Stomach (tissue), 9 donors: ENCODE data around the gene ARMC12. TPM values are rescaled to one million over a fixed set of nuclear protein-coding genes. Genes with fewer than 3 reads are reported as not detected.

ENCODE experiments used
- DNase-seq, 2 donors: peaks; one replicate each; pipeline versions ENCODE4 v3.0.0 to v3.0.0-alpha.2; 2013 to 2019
- H3K27ac ChIP-seq, 5 donors: fragments of 200-600 bp in 4 of 5; sonication (generic) in 4 of 5; one replicate each; pipeline ENCODE4 v1.5.1; 2013 to 2019; ENCODE audit warnings: mild to moderate bottlenecking in 1 of 5, moderate library complexity in 1 of 5
- H3K27me3 ChIP-seq, 3 donors: fragments of 200-600 bp; sonication (generic); one replicate each; pipeline ENCODE4 v1.5.1; 2017 to 2019; ENCODE audit warnings: mixed run types in 1 of 3
- H3K36me3 ChIP-seq, 4 donors: fragments of 200-600 bp; sonication (generic); 1 replicate in 3 of 4; 2 replicates in 1 of 4; pipeline ENCODE4 v1.5.1; 2016 to 2019
- H3K4me1 ChIP-seq, 4 donors: fragments of 200-600 bp; sonication (generic); one replicate each; pipeline ENCODE4 v1.5.1; 2016 to 2019
- H3K4me3 ChIP-seq, 4 donors: fragments of 200-600 bp; sonication (generic) in 3 of 4; one replicate each; pipeline ENCODE4 v1.5.1; 2016 to 2019; ENCODE audit warnings: mild to moderate bottlenecking in 1 of 4
- H3K9me3 ChIP-seq, 4 donors: fragments of 200-600 bp; sonication (generic); one replicate each; pipeline ENCODE4 v1.5.1; 2016 to 2019
- CTCF ChIP-seq, 7 experiments: fragments of 450-650 bp in 4 of 7; fragments of 200-600 bp in 3 of 7; sonication (generic) in 3 of 7; IDR thresholded peaks; one replicate each; pipeline ENCODE4 v1.5.1; 2016 to 2019; ENCODE audit warnings: antibody characterized with exemption in 7 of 7, control low read depth in 2 of 7, mild to moderate bottlenecking in 1 of 7
- EP300 ChIP-seq: sonication (generic); formaldehyde crosslinking; IDR thresholded peaks from one replicate; pipeline ENCODE4 v1.6.1; 2017; ENCODE audit warnings: antibody characterized with exemption
- POLR2A ChIP-seq, 4 donors: fragments of 450-650 bp; IDR thresholded peaks; one replicate each; pipeline ENCODE4 v1.6.1; 2016; ENCODE audit warnings: antibody characterized with exemption in 4 of 4, control low read depth in 2 of 4, mild to moderate bottlenecking in 1 of 4, moderate library complexity in 1 of 4
- POLR2AphosphoS5 ChIP-seq, 3 donors: sonication (generic); formaldehyde crosslinking; IDR thresholded peaks; one replicate each; pipeline ENCODE4 v1.6.1; 2016; ENCODE audit warnings: antibody characterized with exemption in 3 of 3
- WGBS, 5 donors: extraction: QIAGEN DNeasy Blood & Tissue Kit in 3 of 5; methylation state at CpG; one replicate each; pipeline versions ENCODE4 v1.1.5 to v1.1.7; 2013 to 2018; 5-methylcytosine and 5-hydroxymethylcytosine counted together
- intact Hi-C: fragments of 100-400 bp; cut with DNase I; formaldehyde crosslinking; loops from one replicate; pipeline ENCODE4 v1.15.1; 2023; ENCODE audit warnings: low total_unique reads
- polyA plus RNA-seq, 3 donors: library from polyadenylated mRNA; stranded (reverse); fragments of 200-250 nt; gene quantifications; one replicate each; pipeline ENCODE4 v1.2.3, GENCODE V29; 2013
- total RNA-seq, 5 donors: library from RNA; depleted of rRNA; stranded (reverse); fragments of >200 nt; gene quantifications; one replicate each; pipeline versions ENCODE4 v1.1.0 to v1.2.3, GENCODE V29; 2014 to 2016
- donor health status: healthy with polysubstance abuse.
- donor health status: Bipolar disorder and iron deficiency.
- donor health status: healthy.

Gene ARMC12
- total and polyA plus RNA-seq, 8 donors, result 1.1 to 2.5 (median 2.0) TPM; not detected in 5

- intact Hi-C loops, result no loop called here
- Histone ChIP-seq H3K27ac (peak overlapping the region in 4 of 5 donors; percentile 87 to 100 (median 100)), H3K4me1 (peaks cover 42 to 60% (median 52%) of the 10 kb centered on the region in 4 donors), H3K27me3 (no peaks in the 10 kb centered on the region), H3K36me3 (no peaks in the 10 kb centered on the region), H3K9me3 (no peaks in the 10 kb centered on the region), H3K4me3 (no peak overlapping the region)
- DNase-seq, result no peak
- 83 to 87% (median 84%) methylated on average over 4 of the region's 4 CpGs for WGBS, 5 donors
- TF ChIP-seq POLR2A (IDR thresholded peaks at IDR 0.05), result no peak
- TF ChIP-seq POLR2AphosphoS5 (IDR thresholded peaks at IDR 0.05), result no peak
- TF ChIP-seq CTCF (IDR thresholded peaks at IDR 0.05), result no peak
- no peak for TF ChIP-seq EP300
Observed at GRCh38 chr6:35718375-35718736, 18.5 kb upstream of the ARMC12 start.

- H3K27ac ChIP-seq, result peak overlapping the region; percentile 19 to 100 (median 100)
- peak in 1 of 2 donors; percentile 47 for DNase-seq
- no peaks in the 10 kb centered on the region for H3K9me3 ChIP-seq
- peaks cover 48 to 66% (median 58%) of the 10 kb centered on the region in 4 donors for H3K4me1 ChIP-seq
- H3K36me3 ChIP-seq, result no peaks in the 10 kb centered on the region
- WGBS, 5 donors, result 79 to 91% (median 81%) methylated on average over 2 of the region's 2 CpGs
- TF ChIP-seq CTCF (IDR thresholded peaks at IDR 0.05) (no peak), POLR2AphosphoS5 (IDR thresholded peaks at IDR 0.05) (no peak), POLR2A (IDR thresholded peaks at IDR 0.05) (no peak), EP300 (no peak)
- H3K4me3 ChIP-seq, result no peak overlapping the region
- intact Hi-C loops, result no loop called here
- no peaks in the 10 kb centered on the region for H3K27me3 ChIP-seq
Observed at GRCh38 chr6:35718911-35719381, 17.9 kb upstream of the ARMC12 start.

GRCh38 chr6:35719404-35719829 lies 17.4 kb upstream of the ARMC12 start:
- Histone ChIP-seq H3K9me3 (no peaks in the 10 kb centered on the region), H3K4me1 (peaks cover 52 to 71% (median 63%) of the 10 kb centered on the region in 4 donors), H3K27ac (peak overlapping the region; percentile 49 to 100 (median 100)), H3K4me3 (no peak overlapping the region), H3K27me3 (no peaks in the 10 kb centered on the region), H3K36me3 (no peaks in the 10 kb centered on the region)
- DNase-seq, result no peak
- 56 to 71% (median 65%) methylated on average over 5 of the region's 5 CpGs for WGBS, 5 donors
- intact Hi-C loops, result no loop called here
- TF ChIP-seq POLR2AphosphoS5 (IDR thresholded peaks at IDR 0.05), result no peak
- TF ChIP-seq CTCF (IDR thresholded peaks at IDR 0.05), result no peak
- TF ChIP-seq EP300, result no peak
- no peak for TF ChIP-seq POLR2A (IDR thresholded peaks at IDR 0.05)

GRCh38 chr6:35719830-35720733 lies 16.8 kb upstream of the ARMC12 start:
- Histone ChIP-seq H3K27me3 (no peaks in the 10 kb centered on the region), H3K9me3 (no peaks in the 10 kb centered on the region), H3K4me1 (peaks cover 59 to 77% (median 69%) of the 10 kb centered on the region in 4 donors), H3K4me3 (peak overlapping the region in 2 of 4 donors; percentile 17 to 26), H3K27ac (peak overlapping the region; percentile 53 to 100 (median 100)), H3K36me3 (no peaks in the 10 kb centered on the region)
- peak in 1 of 3 donors; percentile 24 for TF ChIP-seq POLR2AphosphoS5 (IDR thresholded peaks at IDR 0.05)
- TF ChIP-seq POLR2A (IDR thresholded peaks at IDR 0.05), result no peak
- WGBS, 5 donors, result 44 to 52% (median 49%) methylated on average over 17 to 21 of the region's 21 CpGs
- intact Hi-C loops, result no loop called here
- DNase-seq, result peak in 1 of 2 donors; percentile 88
